Tibial artery (tissue), 4 donors: ENCODE measurements around the gene DGKE.

Source experiments
- DNase-seq, 2 donors: peaks; one replicate each; pipeline ENCODE4 v3.0.0-alpha.2; 2019
- H3K27ac ChIP-seq, 2 donors: fragments of 200-600 bp; sonication (generic) in 1 of 2; 1 replicate in 1 of 2; 2 replicates in 1 of 2; pipeline ENCODE4 v1.5.1; 2018 to 2019; ENCODE audit warnings: mild to moderate bottlenecking in 1 of 2
- H3K27me3 ChIP-seq, 2 donors: fragments of 200-600 bp; sonication (generic) in 1 of 2; one replicate each; pipeline versions ENCODE4 v1.5.1 to v1.6.0; 2016 to 2019
- H3K36me3 ChIP-seq, 3 donors: fragments of 200-600 bp; sonication (generic) in 2 of 3; one replicate each; pipeline ENCODE4 v1.5.1; 2016 to 2019; ENCODE audit warnings: mild to moderate bottlenecking in 2 of 3
- H3K4me1 ChIP-seq, 4 donors: fragments of 200-600 bp; sonication (generic) in 2 of 4; 1 replicate in 3 of 4; 2 replicates in 1 of 4; pipeline ENCODE4 v1.5.1; 2016 to 2019
- H3K4me3 ChIP-seq, 2 donors: fragments of 200-600 bp; sonication (generic) in 1 of 2; 1 replicate in 1 of 2; 2 replicates in 1 of 2; pipeline ENCODE4 v1.5.1; 2018 to 2019; ENCODE audit warnings: mild to moderate bottlenecking in 2 of 2
- H3K9me3 ChIP-seq, 3 donors: fragments of 200-600 bp; sonication (generic) in 1 of 3; one replicate each; pipeline ENCODE4 v1.5.1; 2016 to 2019
- intact Hi-C: fragments of 100-400 bp; cut with DNase I; formaldehyde crosslinking; loops from one replicate; pipeline ENCODE4 v1.15.0; 2023; ENCODE audit warnings: low total_unique reads
- TF ChIP-seq, protein P1 (sequence below), 2 experiments: fragments of 200-600 bp in 1 of 2; fragments of 450-650 bp in 1 of 2; IDR thresholded peaks; one replicate each; pipeline ENCODE4 v1.5.1; 2017 to 2019; ENCODE audit warnings: antibody characterized with exemption in 2 of 2, mild to moderate bottlenecking in 1 of 2, moderate library complexity in 1 of 2

DGKE gene

DNA sequence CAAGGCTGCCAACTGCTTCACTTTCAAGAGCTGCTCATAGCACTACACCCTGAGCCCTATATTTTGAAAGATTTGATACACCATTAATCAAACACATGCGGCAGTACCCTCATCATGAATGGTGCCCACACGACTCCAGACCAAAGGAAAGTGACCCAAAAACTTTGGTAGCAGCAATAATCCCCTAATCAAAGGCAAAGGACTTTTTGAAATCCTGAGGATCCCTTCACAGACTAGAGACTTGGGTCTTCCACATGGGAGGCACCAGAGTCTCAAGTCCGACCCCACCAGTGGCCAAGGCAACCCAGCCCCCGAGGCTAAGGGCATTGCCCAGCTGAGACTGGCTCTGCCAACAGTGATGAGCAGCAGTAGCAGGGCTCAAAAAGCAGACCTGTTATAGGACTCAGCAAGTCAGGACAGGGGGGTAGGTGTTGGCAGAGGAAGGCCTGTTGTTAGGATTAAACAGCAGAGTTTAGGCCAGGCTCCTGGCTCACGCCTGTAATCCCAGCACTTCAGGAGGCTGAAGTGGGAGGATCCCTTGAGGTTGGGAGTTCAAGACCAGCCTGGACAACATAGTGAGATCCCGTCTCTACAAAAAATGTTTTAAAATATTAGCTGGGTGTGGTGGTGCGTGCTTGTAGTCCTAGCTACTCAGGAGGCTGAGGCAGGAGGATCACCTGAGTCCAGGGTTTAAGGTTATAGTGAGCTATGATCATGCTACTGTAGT, 76.7 kb downstream of the DGKE start:
- Histone ChIP-seq H3K36me3 (peaks cover 18 to 29% (median 27%) of the 10 kb centered on the region in 3 donors), H3K27me3 (no peaks in the 10 kb centered on the region), H3K4me3 (no peak overlapping the region), H3K9me3 (no peaks in the 10 kb centered on the region), H3K27ac (peak overlapping the region; percentile 17 to 43), H3K4me1 (peaks cover 4 to 50% (median 30%) of the 10 kb centered on the region in 4 donors)
- no peak for DNase-seq
- TF ChIP-seq, protein P1, sequence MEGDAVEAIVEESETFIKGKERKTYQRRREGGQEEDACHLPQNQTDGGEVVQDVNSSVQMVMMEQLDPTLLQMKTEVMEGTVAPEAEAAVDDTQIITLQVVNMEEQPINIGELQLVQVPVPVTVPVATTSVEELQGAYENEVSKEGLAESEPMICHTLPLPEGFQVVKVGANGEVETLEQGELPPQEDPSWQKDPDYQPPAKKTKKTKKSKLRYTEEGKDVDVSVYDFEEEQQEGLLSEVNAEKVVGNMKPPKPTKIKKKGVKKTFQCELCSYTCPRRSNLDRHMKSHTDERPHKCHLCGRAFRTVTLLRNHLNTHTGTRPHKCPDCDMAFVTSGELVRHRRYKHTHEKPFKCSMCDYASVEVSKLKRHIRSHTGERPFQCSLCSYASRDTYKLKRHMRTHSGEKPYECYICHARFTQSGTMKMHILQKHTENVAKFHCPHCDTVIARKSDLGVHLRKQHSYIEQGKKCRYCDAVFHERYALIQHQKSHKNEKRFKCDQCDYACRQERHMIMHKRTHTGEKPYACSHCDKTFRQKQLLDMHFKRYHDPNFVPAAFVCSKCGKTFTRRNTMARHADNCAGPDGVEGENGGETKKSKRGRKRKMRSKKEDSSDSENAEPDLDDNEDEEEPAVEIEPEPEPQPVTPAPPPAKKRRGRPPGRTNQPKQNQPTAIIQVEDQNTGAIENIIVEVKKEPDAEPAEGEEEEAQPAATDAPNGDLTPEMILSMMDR (IDR thresholded peaks at IDR 0.05), result no peak
- intact Hi-C loops, result no loop called here

DNA sequence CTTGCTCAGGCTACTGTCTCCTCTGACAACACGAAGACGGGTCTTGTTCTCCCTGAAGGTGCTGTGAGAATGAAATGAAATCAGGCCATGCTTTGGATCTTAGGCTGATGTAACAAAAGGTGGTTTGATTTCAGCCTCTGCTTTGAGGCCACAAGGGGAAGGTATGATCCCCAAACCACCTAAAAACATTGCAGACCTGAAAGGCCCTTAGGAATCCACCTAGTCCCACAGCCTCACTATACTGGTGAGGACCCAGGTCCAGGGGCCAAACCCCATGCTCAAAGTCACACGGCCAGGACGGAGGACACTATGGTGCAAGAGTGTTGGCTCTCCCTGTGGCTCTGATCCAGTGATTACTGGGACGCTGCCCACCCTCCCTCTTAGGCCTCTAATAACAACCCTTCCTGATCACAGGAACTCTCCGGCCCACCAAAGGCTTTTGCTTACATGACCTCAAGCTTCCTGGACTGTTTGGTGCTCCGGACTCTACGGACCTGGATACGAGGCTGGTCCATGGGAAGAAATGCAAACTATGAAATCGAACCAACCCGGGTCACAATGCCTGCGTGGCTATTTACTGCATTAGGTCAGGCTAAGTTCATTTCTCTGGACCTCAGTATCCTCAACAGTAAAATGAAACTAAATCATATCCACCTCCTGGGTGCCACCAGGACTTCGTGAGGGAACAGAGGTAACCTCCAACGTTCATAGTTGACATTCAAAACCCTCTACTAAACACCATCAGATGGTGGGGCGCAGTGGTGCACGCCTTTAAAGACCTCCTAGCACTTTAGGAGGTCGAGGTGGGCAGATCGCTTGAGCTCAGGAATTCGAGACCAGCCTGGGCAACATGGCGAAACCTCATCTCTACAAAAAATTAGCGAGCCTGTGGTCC, 78.4 kb downstream of the DGKE start:
- no peaks in the 10 kb centered on the region for H3K9me3 ChIP-seq
- intact Hi-C loops, result no loop called here
- no peaks in the 10 kb centered on the region for H3K27me3 ChIP-seq
- peak overlapping the region; percentile 71 to 89 for H3K4me3 ChIP-seq
- H3K4me1 ChIP-seq, result peaks cover 4 to 57% (median 32%) of the 10 kb centered on the region in 4 donors
- peak; percentile 81 to 86 for DNase-seq
- peaks cover 8 to 12% (median 11%) of the 10 kb centered on the region in 3 donors for H3K36me3 ChIP-seq
- TF ChIP-seq, protein P1 (IDR thresholded peaks at IDR 0.05), result no peak
- H3K27ac ChIP-seq, result peak overlapping the region; percentile 83 to 86

DNA sequence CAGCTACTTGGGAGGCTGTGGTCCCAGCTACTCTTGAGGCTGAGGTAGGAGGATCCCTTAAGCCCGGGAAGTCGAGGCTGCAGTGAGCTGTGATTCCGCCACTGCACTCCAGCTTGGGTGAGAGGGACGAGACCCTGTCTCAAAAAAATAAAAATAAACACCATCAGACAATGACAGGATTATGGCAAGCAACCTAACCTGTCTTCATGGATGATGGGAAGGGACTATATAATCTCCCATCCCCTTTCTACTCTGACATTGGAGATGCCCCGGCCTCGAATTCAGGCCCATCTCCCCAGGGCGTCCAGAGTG, 79.0 kb downstream of the DGKE start:
- peaks cover 2 to 6% (median 5%) of the 10 kb centered on the region in 3 donors for H3K36me3 ChIP-seq
- TF ChIP-seq, protein P1 (IDR thresholded peaks at IDR 0.05), result no peak
- H3K27ac ChIP-seq, result peak overlapping the region; percentile 83 to 86
- peak overlapping the region; percentile 71 to 89 for H3K4me3 ChIP-seq
- H3K9me3 ChIP-seq, result no peaks in the 10 kb centered on the region
- H3K27me3 ChIP-seq, result no peaks in the 10 kb centered on the region
- H3K4me1 ChIP-seq, result peaks cover 4 to 57% (median 32%) of the 10 kb centered on the region in 4 donors
- intact Hi-C loops, result no loop called here
- DNase-seq, result no peak

DNA sequence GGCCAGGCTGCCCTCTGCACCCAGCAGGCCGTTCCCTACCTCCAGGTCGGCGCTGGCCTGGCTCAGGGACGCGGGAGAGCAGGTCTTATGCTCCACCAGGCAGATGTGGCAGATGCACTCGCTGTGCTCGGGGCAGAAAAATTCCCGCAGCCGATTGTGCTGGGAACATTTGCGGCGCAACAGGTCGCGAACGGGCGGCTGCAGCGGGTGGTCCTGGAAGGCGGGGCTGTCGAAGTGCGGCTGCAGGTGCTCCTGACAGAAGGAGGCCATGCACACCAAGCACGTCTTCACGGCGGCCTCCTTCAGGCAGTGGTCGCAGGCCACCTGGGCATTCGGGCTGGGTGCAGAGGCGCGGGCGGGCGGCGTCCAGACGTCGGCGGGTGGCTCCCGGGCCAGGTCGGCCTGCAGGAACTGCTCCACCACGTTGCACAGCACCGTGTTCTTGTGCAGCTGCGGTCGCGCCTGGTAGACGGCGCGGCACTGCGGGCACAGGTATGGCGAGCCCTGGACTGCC, 79.5 kb downstream of the DGKE start:
- H3K27ac ChIP-seq, result peak overlapping the region; percentile 83 to 86
- DNase-seq, result no peak
- intact Hi-C loops, result no loop called here

More for the DNA sequence above, 79.5 kb downstream of the DGKE start:
- Histone ChIP-seq H3K9me3 (no peaks in the 10 kb centered on the region), H3K36me3 (peaks cover 0 to 2% (median under 1%) of the 10 kb centered on the region in 3 donors), H3K27me3 (no peaks in the 10 kb centered on the region), H3K4me3 (peak overlapping the region; percentile 71 to 89), H3K4me1 (peaks cover 4 to 56% (median 32%) of the 10 kb centered on the region in 4 donors)
- TF ChIP-seq, protein P1 (IDR thresholded peaks at IDR 0.05), result no peak
